Measurements from ENCODE around the gene WNT16. TPM values are rescaled to one million over a fixed set of nuclear protein-coding genes. Genes with fewer than 3 reads are reported as not detected.

The WNT16 gene
- total RNA-seq, 2 experiments from 2014 or later = not detected

- no peak overlapping the region for H3K4me3 Mint-ChIP-seq
- no peaks in the 10 kb centered on the region for H3K9me3 Mint-ChIP-seq
- CTCF ChIA-PET = interaction anchor here (1.0 to 8.5 kb wide), 6 partner anchors 8 to 176 kb away, joined by 3 to 104 read pairs (median 4); partner anchors contain the start of gene FAM3C
- H3K36me3 Mint-ChIP-seq (ENCODE audit: low read depth) = peaks cover 34% of the 10 kb centered on the region
- no peak for DNase-seq
- intact Hi-C loops (cut with micrococcal nuclease) = loop anchor here (5.0 kb wide), 1 partner anchor 160 kb away; no protein-coding TSS in a partner anchor
- POLR2A ChIA-PET = interaction anchor here (1.1 to 1.4 kb wide), 2 partner anchors 24 to 173 kb away, joined by 4 to 5 read pairs; partner anchors contain the start of gene FAM3C
- TF ChIP-seq CTCF (IDR thresholded peaks at IDR 0.05) = no peak
- H3K27me3 Mint-ChIP-seq = no peaks in the 10 kb centered on the region
- no peak for ATAC-seq
- peaks cover 43% of the 10 kb centered on the region for H3K4me1 Mint-ChIP-seq (ENCODE audit: low read depth)
- H3K27ac Mint-ChIP-seq = peak overlapping the region; percentile 75
Observed at GRCh38 chr7:121371883-121372282, 43.1 kb downstream of the WNT16 start.

- H3K4me1 Mint-ChIP-seq (ENCODE audit: low read depth) = peaks cover 48% of the 10 kb centered on the region
Observed at GRCh38 chr7:121372376-121373010, 43.7 kb downstream of the WNT16 start.

DNA sequence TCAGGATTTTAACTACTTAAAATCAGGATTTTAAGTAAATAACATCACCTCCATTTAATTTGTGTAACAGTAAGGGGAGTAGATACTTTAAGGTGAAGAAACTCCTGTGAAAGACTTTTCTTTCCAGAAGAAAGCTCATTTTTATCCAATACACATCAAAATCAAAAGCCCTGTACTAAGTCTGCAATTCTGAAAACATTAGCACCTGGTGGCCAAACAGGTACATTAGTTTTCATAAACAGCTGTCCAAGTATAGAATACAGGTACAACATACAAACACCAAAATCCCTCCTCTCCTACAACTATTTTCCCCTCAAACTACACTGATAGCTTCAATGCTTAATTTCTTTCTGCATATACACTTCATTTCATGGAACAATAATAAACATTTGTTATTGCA is 44.4 kb downstream of the WNT16 start:
- Mint-ChIP-seq H3K27me3 (no peaks in the 10 kb centered on the region), H3K4me3 (no peak overlapping the region), H3K36me3 (ENCODE audit: low read depth) (peaks cover 43% of the 10 kb centered on the region), H3K27ac (peak overlapping the region; percentile 70), H3K4me1 (ENCODE audit: low read depth) (peaks cover 47% of the 10 kb centered on the region), H3K9me3 (no peaks in the 10 kb centered on the region)
- no peak for TF ChIP-seq CTCF (IDR thresholded peaks at IDR 0.05)
- ChIA-PET CTCF (interaction anchor here (0.8 to 8.5 kb wide), 7 partner anchors 10 to 175 kb away, joined by 3 to 104 read pairs (median 5); partner anchors contain the start of gene FAM3C), POLR2A (interaction anchor here (1.4 kb wide), 1 partner anchor 23 kb away, joined by 5 read pairs; the partner anchor contains the start of gene FAM3C)
- no peak for DNase-seq
- intact Hi-C loops (cut with micrococcal nuclease) = loop anchor here (5.0 kb wide), 1 partner anchor 159 kb away; no protein-coding TSS in a partner anchor
- no peak for ATAC-seq

More at GRCh38 chr7:121372376-121373010, 43.7 kb downstream of the WNT16 start:
- intact Hi-C loops (cut with micrococcal nuclease) = loop anchor here (5.0 kb wide), 1 partner anchor 160 kb away; no protein-coding TSS in a partner anchor
- H3K4me3 Mint-ChIP-seq = peak overlapping the region; percentile 34
- H3K27ac Mint-ChIP-seq = peak overlapping the region; percentile 88
- no peaks in the 10 kb centered on the region for H3K9me3 Mint-ChIP-seq
- ChIA-PET CTCF (interaction anchor here (0.8 to 8.5 kb wide), 8 partner anchors 11 to 176 kb away, joined by 3 to 104 read pairs (median 4); partner anchors contain the start of gene FAM3C), POLR2A (interaction anchor here (1.4 kb wide), 1 partner anchor 24 kb away, joined by 5 read pairs; the partner anchor contains the start of gene FAM3C)
- no peaks in the 10 kb centered on the region for H3K27me3 Mint-ChIP-seq
- TF ChIP-seq CTCF (IDR thresholded peaks at IDR 0.05) = no peak
- DNase-seq (peak; percentile 13), ATAC-seq (peak; percentile 81)
- H3K36me3 Mint-ChIP-seq (ENCODE audit: low read depth) = peaks cover 39% of the 10 kb centered on the region

- ChIA-PET POLR2A (interaction anchor here (1.2 kb wide), 1 partner anchor 18 kb away, joined by 3 read pairs; no protein-coding TSS in a partner anchor), CTCF (no interaction called here)
- Mint-ChIP-seq H3K4me1 (ENCODE audit: low read depth) (peaks cover 30% of the 10 kb centered on the region), H3K9me3 (no peaks in the 10 kb centered on the region), H3K36me3 (ENCODE audit: low read depth) (peaks cover 47% of the 10 kb centered on the region), H3K27ac (no peak overlapping the region), H3K27me3 (no peaks in the 10 kb centered on the region), H3K4me3 (no peak overlapping the region)
- ATAC-seq = no peak
- no peak for TF ChIP-seq CTCF (IDR thresholded peaks at IDR 0.05)
- intact Hi-C loops (cut with micrococcal nuclease) = no loop called here
- DNase-seq = no peak
Observed at GRCh38 chr7:121376979-121377378, 48.2 kb downstream of the WNT16 start.

- Mint-ChIP-seq H3K4me1 (ENCODE audit: low read depth) (peaks cover 41% of the 10 kb centered on the region), H3K27ac (no peak overlapping the region), H3K36me3 (ENCODE audit: low read depth) (peaks cover 45% of the 10 kb centered on the region), H3K27me3 (no peaks in the 10 kb centered on the region), H3K4me3 (no peak overlapping the region), H3K9me3 (no peaks in the 10 kb centered on the region)
- ChIA-PET CTCF (interaction anchor here (0.9 to 10.8 kb wide), 5 partner anchors 8 to 16 kb away, joined by 4 to 83 read pairs (median 10); partner anchors contain the start of gene FAM3C), POLR2A (interaction anchor here (0.6 to 1.2 kb wide), 2 partner anchors 10 to 16 kb away, joined by 3 read pairs; partner anchors contain the start of gene FAM3C)
- TF ChIP-seq CTCF (IDR thresholded peaks at IDR 0.05) = no peak
- DNase-seq = no peak
- intact Hi-C loops (cut with micrococcal nuclease) = no loop called here
- no peak for ATAC-seq
Observed at GRCh38 chr7:121379930-121380329, 51.1 kb downstream of the WNT16 start.
